Measurements from ENCODE around the gene FAS.
A peak's percentile ranks its signal among the peaks of the same experiment; 100 is the strongest.
"Not testable (repeated sequence)": the region's sequence is repeated elsewhere in the genome, so short reads cannot be mapped to it uniquely, and the experiment has no call there.

The FAS gene

DNA sequence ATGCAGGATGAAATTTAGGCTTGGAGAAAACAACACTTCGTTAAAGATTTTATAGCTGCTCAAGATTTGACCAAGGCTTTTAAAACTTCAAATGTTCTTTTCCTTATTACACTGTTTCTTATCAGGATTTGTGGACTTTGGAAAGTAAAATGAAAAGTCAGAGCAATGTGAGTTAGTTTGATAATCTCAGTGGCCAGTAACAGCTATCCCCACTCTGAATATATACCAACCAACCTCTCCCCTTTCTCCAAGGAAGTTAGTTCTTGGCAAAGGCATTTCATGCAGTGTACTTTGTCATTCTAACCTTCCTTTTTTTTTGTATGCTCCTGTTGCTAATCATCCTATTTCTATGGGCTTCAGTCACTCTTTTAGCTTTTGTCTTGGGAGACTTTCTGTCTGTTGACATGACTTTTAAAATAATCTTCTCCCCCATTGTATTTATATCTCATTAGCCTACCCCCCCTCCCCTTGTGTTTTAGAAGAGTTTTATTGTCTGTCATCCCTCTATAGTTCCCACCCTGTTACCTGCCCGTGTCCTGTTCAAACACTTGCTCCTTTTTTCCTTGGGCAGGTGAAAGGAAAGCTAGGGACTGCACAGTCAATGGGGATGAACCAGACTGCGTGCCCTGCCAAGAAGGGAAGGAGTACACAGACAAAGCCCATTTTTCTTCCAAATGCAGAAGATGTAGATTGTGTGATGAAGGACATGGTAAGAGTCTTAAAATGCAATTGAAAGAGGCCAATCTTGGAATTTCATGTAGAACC, 16.7 kb downstream of the FAS start:
- no peak overlapping the region for H3K4me3 ChIP-seq
- H3K27ac ChIP-seq = no peak overlapping the region
- TF ChIP-seq, protein P1, sequence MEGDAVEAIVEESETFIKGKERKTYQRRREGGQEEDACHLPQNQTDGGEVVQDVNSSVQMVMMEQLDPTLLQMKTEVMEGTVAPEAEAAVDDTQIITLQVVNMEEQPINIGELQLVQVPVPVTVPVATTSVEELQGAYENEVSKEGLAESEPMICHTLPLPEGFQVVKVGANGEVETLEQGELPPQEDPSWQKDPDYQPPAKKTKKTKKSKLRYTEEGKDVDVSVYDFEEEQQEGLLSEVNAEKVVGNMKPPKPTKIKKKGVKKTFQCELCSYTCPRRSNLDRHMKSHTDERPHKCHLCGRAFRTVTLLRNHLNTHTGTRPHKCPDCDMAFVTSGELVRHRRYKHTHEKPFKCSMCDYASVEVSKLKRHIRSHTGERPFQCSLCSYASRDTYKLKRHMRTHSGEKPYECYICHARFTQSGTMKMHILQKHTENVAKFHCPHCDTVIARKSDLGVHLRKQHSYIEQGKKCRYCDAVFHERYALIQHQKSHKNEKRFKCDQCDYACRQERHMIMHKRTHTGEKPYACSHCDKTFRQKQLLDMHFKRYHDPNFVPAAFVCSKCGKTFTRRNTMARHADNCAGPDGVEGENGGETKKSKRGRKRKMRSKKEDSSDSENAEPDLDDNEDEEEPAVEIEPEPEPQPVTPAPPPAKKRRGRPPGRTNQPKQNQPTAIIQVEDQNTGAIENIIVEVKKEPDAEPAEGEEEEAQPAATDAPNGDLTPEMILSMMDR (IDR thresholded peaks at IDR 0.05) = no peak
- no peak for DNase-seq (ENCODE audit: low spot score)

DNA sequence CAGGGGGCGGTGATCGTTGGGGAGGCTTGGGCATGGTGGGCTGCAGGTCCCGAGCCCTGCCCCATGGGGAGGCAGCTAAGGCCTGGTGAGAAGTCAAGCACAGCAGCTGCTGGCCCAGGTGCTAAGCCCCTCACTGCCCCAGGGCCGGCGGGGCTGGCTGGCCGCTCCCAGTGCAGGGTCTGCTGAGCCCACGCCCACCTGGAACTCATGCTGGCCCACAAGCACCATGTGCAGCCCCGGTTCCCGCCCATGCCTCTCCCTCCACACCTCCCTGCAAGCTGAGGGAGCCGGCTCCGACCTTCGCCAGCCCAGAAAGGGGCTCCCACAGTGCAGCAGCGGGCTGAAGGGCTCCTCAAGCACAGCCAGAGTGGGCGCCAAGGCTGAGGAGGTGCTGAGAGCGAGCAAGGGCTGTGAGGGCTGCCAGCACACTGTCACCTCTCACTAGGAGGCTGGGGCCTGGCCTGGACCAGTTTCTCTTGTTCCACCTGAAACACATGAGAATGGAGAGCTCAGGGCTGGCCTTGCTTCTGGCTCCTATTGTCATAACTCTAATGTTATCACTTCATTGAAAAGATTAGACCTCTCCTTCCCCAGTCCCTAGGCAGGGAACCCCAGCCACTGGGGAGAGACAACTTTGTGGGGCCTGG, 28.2 kb downstream of the FAS start:
- not testable (repeated sequence) for DNase-seq (ENCODE audit: low spot score); H3K27ac ChIP-seq; H3K4me3 ChIP-seq

DNA sequence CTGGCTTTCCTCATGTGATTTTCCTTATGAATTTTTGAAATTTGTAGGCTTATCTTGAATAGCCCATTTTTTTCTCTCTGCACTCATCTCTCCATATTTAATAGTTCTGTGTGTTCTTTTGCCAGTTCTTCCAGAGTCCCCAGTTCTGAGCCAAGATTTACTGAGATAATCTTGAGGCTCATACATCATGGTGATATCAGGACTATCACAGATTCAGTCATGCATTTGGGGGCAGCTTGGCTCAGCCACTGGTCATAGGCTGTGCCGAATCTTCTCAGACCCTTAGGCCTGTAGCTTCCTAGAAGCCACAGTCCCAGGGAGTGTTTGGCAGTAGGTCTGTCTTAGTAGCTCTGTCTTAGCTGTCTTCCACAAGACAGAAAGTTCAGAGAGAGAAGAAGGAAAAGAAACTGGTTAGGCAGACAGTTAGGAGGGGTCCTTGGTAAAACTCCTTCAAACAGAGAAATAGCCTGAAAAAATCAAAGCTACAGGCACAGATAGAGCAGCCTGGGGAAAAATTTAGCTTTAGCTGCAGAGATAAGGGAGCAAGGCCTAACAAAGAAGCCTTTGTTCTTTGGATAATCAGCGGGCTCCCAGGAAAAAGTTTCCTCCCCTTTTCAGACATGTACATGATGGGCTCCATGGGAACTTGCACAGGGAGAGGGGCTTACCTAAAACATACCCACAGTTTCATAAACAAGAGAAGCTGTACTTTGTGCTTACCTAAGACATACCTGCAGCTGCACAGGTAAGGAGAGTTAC, 29.1 kb downstream of the FAS start:
- TF ChIP-seq, protein P1 (IDR thresholded peaks at IDR 0.05) = no peak
- Histone ChIP-seq H3K27ac (no peak overlapping the region), H3K4me3 (no peak overlapping the region)
- no peak for DNase-seq (ENCODE audit: low spot score)

DNA sequence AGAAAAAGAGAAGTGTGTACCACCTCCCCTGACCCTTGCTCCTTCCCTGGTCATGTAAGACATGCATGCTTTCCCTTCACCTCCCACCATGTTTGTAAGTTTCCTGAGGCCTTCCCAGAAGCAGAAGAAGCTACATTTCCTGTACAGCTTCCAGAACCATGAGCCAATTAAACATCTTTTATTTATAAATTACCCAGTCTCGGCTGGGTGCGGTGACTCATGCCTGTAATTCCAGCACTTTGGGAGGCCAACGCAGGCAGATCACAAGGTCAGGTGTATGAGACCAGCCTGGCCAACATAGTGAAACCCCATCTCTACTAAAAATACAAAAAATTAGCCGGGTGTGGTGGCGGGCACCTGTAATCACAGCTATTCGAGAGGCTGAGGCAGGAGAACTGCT, 30.9 kb downstream of the FAS start:
- DNase-seq (ENCODE audit: low spot score); H3K27ac ChIP-seq; H3K4me3 ChIP-seq: not testable (repeated sequence)

DNA sequence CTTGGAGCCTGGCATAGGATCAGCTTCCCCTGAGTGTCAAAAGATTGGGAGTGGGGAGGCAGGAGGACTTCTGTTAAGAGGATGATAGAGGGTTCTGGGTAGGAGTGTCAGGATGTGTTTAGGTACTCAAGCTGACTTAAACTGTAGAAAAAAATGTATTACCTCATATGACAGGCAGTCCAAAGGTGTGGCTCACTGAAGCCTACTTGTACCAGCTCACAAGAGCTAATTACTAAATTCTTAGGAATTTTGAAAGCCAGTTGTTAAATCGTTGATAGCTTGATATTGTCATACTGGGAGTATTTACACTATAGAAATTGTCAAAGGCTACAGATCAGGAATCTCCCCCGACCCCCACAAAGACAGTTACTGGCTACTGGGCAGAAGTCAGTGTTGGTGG, 32.1 kb downstream of the FAS start:
- H3K27ac ChIP-seq = no peak overlapping the region
- no peak overlapping the region for H3K4me3 ChIP-seq
- no peak for DNase-seq (ENCODE audit: low spot score)
- TF ChIP-seq, protein P1 (IDR thresholded peaks at IDR 0.05) = no peak

DNA sequence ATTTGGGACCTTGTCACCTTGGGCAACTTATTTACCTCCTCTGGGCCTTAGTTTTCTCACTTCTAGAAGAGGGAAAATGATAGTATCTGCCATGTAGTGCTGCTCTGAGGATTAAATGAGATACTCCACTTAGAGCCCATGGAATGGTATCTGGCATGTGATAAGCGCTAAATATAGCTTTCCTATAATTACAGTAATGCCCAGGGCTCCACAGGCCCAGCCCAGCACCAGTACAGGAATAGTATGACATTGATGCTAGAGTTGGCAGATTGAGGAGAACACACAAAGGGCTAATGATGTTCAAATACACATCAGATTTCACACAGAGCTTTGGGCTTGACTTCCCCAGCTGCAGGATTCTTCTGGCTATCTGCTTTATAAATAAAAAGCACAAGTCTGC, 34.9 kb downstream of the FAS start:
- TF ChIP-seq, protein P1 (IDR thresholded peaks at IDR 0.05) = no peak
- Histone ChIP-seq H3K27ac (no peak overlapping the region), H3K4me3 (no peak overlapping the region)
- DNase-seq (ENCODE audit: low spot score) = no peak

DNA sequence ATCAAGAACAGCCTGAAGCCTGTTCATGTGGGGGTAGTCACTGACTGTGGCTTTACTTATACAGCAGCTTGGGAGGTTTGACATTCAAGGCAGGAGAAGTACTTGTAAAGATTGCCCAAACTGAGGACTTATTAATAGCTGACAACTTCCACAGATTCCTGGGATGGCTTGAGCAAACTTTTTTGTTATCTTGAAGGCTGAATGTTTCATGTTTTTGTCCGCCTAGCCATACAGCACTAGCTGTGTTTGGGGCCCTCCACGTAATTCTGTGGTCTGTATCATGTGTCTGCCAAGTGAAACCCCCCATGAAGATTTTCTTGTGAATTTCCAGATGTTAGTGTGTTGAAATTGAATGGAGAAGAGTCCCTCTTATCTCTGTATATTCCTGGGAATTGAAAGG, 38.6 kb downstream of the FAS start:
- no peak overlapping the region for H3K4me3 ChIP-seq
- TF ChIP-seq, protein P1 (IDR thresholded peaks at IDR 0.05) = no peak
- H3K27ac ChIP-seq = peak overlapping the region in 1 of 2 donors; percentile 4
- DNase-seq (ENCODE audit: low spot score) = no peak

Measured in coronary artery (tissue), 2 donors.